Suprapubic skin (tissue), 4 donors: ENCODE measurements around the gene COL4A1. TPM values are rescaled to one million over a fixed set of nuclear protein-coding genes. Genes with fewer than 3 reads are reported as not detected.

ENCODE experiments used
- DNase-seq, 2 donors: peaks; one replicate each; pipeline ENCODE4 v3.0.0-alpha.2; 2019; ENCODE audit warnings: low spot score in 2 of 2
- H3K27ac ChIP-seq: fragments of 200-600 bp; sonication (generic); one replicate; pipeline ENCODE4 v1.5.1; 2019
- H3K27me3 ChIP-seq: fragments of 200-600 bp; sonication (generic); one replicate; pipeline ENCODE4 v1.5.1; 2019
- H3K36me3 ChIP-seq: fragments of 200-600 bp; sonication (generic); one replicate; pipeline ENCODE4 v1.5.1; 2019
- H3K4me1 ChIP-seq: fragments of 200-600 bp; sonication (generic); one replicate; pipeline ENCODE4 v1.5.1; 2019
- H3K4me3 ChIP-seq: fragments of 200-600 bp; sonication (generic); one replicate; pipeline ENCODE4 v1.5.1; 2019; ENCODE audit warnings: mild to moderate bottlenecking
- H3K9me3 ChIP-seq: fragments of 200-600 bp; sonication (generic); one replicate; pipeline ENCODE4 v1.5.1; 2019
- EP300 ChIP-seq: sonication (generic); formaldehyde crosslinking; IDR thresholded peaks from one replicate; pipeline ENCODE4 v1.6.1; 2017; ENCODE audit warnings: antibody characterized with exemption
- POLR2A ChIP-seq, 2 donors: fragments of 450-650 bp; IDR thresholded peaks; one replicate each; pipeline ENCODE4 v1.6.1; 2017; ENCODE audit warnings: antibody characterized with exemption in 2 of 2, mild to moderate bottlenecking in 2 of 2, moderate library complexity in 2 of 2
- POLR2AphosphoS5 ChIP-seq, 3 donors: sonication (generic); formaldehyde crosslinking; IDR thresholded peaks; one replicate each; pipeline ENCODE4 v1.6.1; 2017; ENCODE audit warnings: antibody characterized with exemption in 3 of 3
- WGBS: methylation state at CpG from one replicate; pipeline ENCODE4 v1.1.5; 2018; 5-methylcytosine and 5-hydroxymethylcytosine counted together
- total RNA-seq, 4 donors: library from RNA; depleted of rRNA; stranded (reverse); fragments of >200 nt; gene quantifications; one replicate each; pipeline ENCODE4 v1.1.0, GENCODE V29; 2016
- TF ChIP-seq, protein P1 (sequence below), 2 donors: fragments of 200-600 bp in 1 of 2; fragments of 450-650 bp in 1 of 2; sonication (generic) in 1 of 2; IDR thresholded peaks; one replicate each; pipeline ENCODE4 v1.5.1; 2016 to 2019; ENCODE audit warnings: antibody characterized with exemption in 2 of 2, mild to moderate bottlenecking in 1 of 2, moderate library complexity in 1 of 2

Gene COL4A1
- total RNA-seq, 4 donors from 2014 or later: 36.7 to 60.8 (median 43.6) TPM

DNA sequence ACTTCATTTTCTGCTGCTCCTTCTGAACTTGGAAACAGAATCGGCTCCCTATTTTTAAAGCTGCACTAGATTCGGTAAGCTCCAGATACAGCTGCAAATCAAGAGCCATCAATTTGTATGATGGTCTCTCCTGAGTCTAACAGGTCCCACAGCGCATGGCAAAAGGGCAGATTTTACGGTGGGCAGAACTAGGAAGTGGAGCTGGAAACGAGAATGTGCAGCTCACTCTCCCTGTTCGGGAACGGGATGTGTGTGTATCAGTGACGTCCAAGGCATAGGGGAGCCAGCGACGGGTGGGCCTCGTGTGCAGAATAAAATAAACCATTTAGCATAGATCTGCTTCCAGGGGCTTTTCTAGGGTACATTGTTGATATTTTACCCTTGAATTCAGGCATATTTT lies 74.2 kb downstream of the COL4A1 start:
- Histone ChIP-seq H3K4me1 (peaks cover 28% of the 10 kb centered on the region), H3K9me3 (no peaks in the 10 kb centered on the region), H3K36me3 (no peaks in the 10 kb centered on the region), H3K4me3 (peak overlapping the region; percentile 19), H3K27ac (peak overlapping the region; percentile 84), H3K27me3 (no peaks in the 10 kb centered on the region)
- 66% methylated on average over 11 of the region's 11 CpGs for WGBS
- DNase-seq: no peak
- TF ChIP-seq, protein P1, sequence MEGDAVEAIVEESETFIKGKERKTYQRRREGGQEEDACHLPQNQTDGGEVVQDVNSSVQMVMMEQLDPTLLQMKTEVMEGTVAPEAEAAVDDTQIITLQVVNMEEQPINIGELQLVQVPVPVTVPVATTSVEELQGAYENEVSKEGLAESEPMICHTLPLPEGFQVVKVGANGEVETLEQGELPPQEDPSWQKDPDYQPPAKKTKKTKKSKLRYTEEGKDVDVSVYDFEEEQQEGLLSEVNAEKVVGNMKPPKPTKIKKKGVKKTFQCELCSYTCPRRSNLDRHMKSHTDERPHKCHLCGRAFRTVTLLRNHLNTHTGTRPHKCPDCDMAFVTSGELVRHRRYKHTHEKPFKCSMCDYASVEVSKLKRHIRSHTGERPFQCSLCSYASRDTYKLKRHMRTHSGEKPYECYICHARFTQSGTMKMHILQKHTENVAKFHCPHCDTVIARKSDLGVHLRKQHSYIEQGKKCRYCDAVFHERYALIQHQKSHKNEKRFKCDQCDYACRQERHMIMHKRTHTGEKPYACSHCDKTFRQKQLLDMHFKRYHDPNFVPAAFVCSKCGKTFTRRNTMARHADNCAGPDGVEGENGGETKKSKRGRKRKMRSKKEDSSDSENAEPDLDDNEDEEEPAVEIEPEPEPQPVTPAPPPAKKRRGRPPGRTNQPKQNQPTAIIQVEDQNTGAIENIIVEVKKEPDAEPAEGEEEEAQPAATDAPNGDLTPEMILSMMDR (IDR thresholded peaks at IDR 0.05): no peak
- TF ChIP-seq EP300 (no peak), POLR2A (IDR thresholded peaks at IDR 0.05) (no peak), POLR2AphosphoS5 (IDR thresholded peaks at IDR 0.05) (no peak)

DNA sequence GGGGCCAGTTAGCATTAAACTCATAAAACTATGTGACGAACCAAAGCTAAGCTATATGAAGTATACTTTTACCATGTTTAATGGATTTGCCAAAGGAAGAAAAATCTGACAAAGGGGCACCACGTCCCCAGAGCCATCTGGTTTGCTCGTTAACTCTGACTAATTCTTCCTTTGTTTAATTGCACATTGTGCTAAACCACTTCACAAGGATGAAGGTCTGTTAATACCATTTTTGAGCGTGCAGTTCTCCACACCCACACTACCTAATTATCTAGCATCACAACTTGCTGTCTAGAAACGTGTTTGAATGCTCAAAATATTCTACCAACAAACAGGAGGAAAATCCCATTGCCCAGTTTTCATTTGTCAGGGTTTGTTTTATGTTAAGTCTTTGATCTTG lies 74.8 kb downstream of the COL4A1 start:
- Histone ChIP-seq H3K4me1 (peaks cover 24% of the 10 kb centered on the region), H3K9me3 (no peaks in the 10 kb centered on the region), H3K27ac (peak overlapping the region; percentile 84), H3K4me3 (no peak overlapping the region), H3K27me3 (no peaks in the 10 kb centered on the region), H3K36me3 (no peaks in the 10 kb centered on the region)
- WGBS: 58% methylated on average over 5 of the region's 5 CpGs
- DNase-seq: no peak
- TF ChIP-seq EP300: no peak
- TF ChIP-seq, protein P1 (IDR thresholded peaks at IDR 0.05): no peak
- no peak for TF ChIP-seq POLR2AphosphoS5 (IDR thresholded peaks at IDR 0.05)
- no peak for TF ChIP-seq POLR2A (IDR thresholded peaks at IDR 0.05)

DNA sequence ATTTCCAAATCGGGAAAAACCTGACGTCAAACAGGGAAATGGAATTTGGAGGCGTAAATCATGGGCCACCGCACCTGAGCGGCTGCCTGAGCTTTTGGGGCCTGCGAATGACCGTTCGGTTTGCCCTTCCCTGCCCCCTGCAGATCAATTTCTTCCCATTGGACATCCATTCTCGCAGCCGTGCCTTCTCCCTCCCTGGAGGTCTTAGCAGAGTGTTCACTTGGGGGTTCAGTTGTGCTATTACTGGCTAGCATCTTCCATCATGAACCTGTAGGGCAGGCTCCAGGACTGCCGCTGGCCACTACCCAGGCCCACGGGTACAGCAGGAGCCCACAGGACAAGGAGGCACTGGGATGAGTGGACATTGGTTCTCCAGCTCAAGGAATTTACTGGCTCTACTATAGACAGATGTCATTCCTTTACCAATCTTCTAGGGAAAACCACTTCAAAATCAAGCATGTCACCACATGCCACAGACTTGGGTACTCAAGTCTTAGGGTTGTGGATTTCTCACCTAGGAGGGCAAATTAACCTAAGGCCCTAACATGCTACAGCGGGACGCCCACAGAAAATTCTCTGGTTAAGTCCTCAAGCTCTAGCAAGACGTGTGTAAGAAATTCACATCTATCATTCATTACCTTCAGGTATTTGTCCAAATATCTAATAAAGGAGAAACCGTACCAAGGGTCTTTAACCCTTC lies 75.5 kb downstream of the COL4A1 start:
- Histone ChIP-seq H3K27ac (no peak overlapping the region), H3K27me3 (no peaks in the 10 kb centered on the region), H3K9me3 (no peaks in the 10 kb centered on the region), H3K4me1 (peaks cover 23% of the 10 kb centered on the region), H3K4me3 (no peak overlapping the region), H3K36me3 (no peaks in the 10 kb centered on the region)
- DNase-seq: no peak
- TF ChIP-seq POLR2AphosphoS5 (IDR thresholded peaks at IDR 0.05): no peak
- no peak for TF ChIP-seq POLR2A (IDR thresholded peaks at IDR 0.05)
- TF ChIP-seq, protein P1 (IDR thresholded peaks at IDR 0.05): no peak
- no peak for TF ChIP-seq EP300
- WGBS: 87% methylated on average over 16 of the region's 16 CpGs

DNA sequence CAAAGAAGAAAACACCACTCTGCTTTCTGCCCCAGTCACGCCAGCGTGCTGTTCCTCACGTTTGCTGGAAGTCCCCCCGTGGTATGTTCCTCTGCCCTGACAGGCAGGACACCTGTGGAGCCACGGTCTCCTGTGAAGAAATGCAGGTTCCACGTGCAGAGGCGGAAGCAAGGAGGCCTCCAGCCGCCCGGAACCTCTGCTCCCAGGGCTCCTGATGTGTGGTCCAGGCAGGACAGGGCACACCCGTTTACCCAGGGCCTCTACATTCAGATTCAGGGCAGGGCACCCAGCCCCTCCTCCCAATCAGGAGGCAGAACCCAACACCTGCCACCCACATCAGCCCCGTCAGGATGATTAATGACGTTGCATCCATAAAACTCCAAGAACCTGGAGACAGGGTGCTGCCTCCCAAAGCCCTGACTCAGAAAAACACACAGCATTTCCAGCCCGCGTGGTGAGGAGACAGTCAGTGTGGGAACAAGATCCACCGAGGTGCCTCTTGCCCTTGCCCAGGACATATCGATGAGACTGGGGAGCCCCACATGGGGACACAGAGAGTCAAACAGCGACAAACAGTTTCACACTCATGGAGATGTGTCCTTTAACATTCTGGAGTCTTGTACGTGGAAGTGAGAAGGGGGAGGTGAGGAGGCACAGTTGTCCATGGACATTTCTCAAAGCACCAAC lies 76.2 kb downstream of the COL4A1 start:
- H3K27me3 ChIP-seq: no peaks in the 10 kb centered on the region
- H3K27ac ChIP-seq: no peak overlapping the region
- no peak overlapping the region for H3K4me3 ChIP-seq
- TF ChIP-seq EP300 (no peak), POLR2A (IDR thresholded peaks at IDR 0.05) (no peak), POLR2AphosphoS5 (IDR thresholded peaks at IDR 0.05) (no peak)
- TF ChIP-seq, protein P1 (IDR thresholded peaks at IDR 0.05): no peak
- peaks cover 23% of the 10 kb centered on the region for H3K4me1 ChIP-seq
- 56% methylated on average over 8 of the region's 18 CpGs for WGBS
- no peaks in the 10 kb centered on the region for H3K36me3 ChIP-seq
- DNase-seq: no peak
- no peaks in the 10 kb centered on the region for H3K9me3 ChIP-seq

DNA sequence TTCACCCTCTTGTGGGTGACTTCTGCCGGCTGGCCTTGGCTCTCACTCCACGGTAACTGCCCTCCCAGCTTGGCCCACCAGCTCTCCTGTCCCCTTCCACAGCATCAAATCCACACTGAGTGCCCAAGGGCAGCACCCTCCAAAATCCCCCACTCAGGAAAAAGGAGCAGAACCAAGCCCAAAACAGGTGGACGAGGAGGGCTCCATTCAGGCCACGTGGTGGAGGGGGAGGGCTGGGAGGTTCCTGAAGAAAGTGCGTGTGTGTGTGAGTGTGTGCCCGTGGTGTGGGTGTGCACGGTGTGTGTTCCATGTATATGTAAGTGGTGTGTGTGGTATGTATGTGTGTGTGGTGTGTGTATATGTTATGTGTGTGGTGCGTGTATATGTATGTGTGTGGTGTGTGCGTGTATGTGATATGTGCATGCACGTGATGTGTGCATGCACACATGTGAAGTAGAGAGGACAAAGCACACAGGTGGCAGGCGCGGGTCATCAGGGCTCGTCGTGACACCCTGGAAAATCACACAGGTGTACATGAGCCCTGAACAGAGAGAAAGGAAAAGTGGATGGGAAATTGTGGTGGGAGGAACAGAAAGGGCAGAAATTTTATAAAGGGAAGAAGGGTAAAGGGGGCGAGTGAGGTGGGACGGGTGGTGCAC lies 76.9 kb downstream of the COL4A1 start:
- no peak for DNase-seq
- TF ChIP-seq, protein P1 (IDR thresholded peaks at IDR 0.05): no peak
- no peak for TF ChIP-seq POLR2AphosphoS5 (IDR thresholded peaks at IDR 0.05)
- no peak for TF ChIP-seq POLR2A (IDR thresholded peaks at IDR 0.05)
- TF ChIP-seq EP300: no peak
- no peaks in the 10 kb centered on the region for H3K36me3 ChIP-seq
- 90% methylated on average over 16 of the region's 16 CpGs for WGBS
- no peak overlapping the region for H3K27ac ChIP-seq
- no peaks in the 10 kb centered on the region for H3K9me3 ChIP-seq
- H3K4me1 ChIP-seq: peaks cover 23% of the 10 kb centered on the region
- H3K4me3 ChIP-seq: no peak overlapping the region
- no peaks in the 10 kb centered on the region for H3K27me3 ChIP-seq
